ENCODE results near the gene IGLL5. TPM values are rescaled to one million over a fixed set of nuclear protein-coding genes. Genes with fewer than 3 reads are reported as not detected.

The IGLL5 gene
- total and polyA plus RNA-seq, 12 donors, result 0.43 to 24.7 (median 1.8) TPM; not detected in 6

GRCh38 chr22:22870577-22871404, 16.8 kb upstream of the IGLL5 start:
- H3K36me3 ChIP-seq (replicated peaks in 1 of 2), result no peaks in the 10 kb centered on the region
- 63 to 66% (median 64%) methylated on average over 7 to 8 of the region's 8 CpGs for WGBS, 4 donors
- DNase-seq, result peak in 1 of 7 donors; percentile 17
- no peak overlapping the region for H3K4me3 ChIP-seq
- H3K9me3 ChIP-seq (replicated peaks in 1 of 3), result no peaks in the 10 kb centered on the region
- intact Hi-C loops (cut with DNase I), result no loop called here
- H3K27me3 ChIP-seq, result no peaks in the 10 kb centered on the region
- no peak overlapping the region for H3K27ac ChIP-seq
- TF ChIP-seq POLR2A (IDR thresholded peaks at IDR 0.05), result no peak
- no peak for TF ChIP-seq CTCF (IDR thresholded peaks at IDR 0.05)
- H3K4me1 ChIP-seq (replicated peaks in 1 of 2), result no peaks in the 10 kb centered on the region

- intact Hi-C loops (cut with DNase I), result no loop called here
- H3K4me1 ChIP-seq (replicated peaks in 1 of 2), result no peaks in the 10 kb centered on the region
- no peaks in the 10 kb centered on the region for H3K9me3 ChIP-seq (replicated peaks in 1 of 3)
- peak in 1 of 7 donors; percentile 4 for DNase-seq
- no peaks in the 10 kb centered on the region for H3K27me3 ChIP-seq
- TF ChIP-seq POLR2A (IDR thresholded peaks at IDR 0.05) (no peak), CTCF (IDR thresholded peaks at IDR 0.05) (no peak)
- no peak overlapping the region for H3K4me3 ChIP-seq
- no peak overlapping the region for H3K27ac ChIP-seq
- WGBS, 4 donors, result 78 to 87% (median 83%) methylated on average over 10 of the region's 10 CpGs
- H3K36me3 ChIP-seq (replicated peaks in 1 of 2), result no peaks in the 10 kb centered on the region
Observed at GRCh38 chr22:22871536-22872278, 15.9 kb upstream of the IGLL5 start.

GRCh38 chr22:22872722-22873708, 14.6 kb upstream of the IGLL5 start:
- 70 to 82% (median 71%) methylated on average over 8 of the region's 8 CpGs for WGBS, 4 donors
- Histone ChIP-seq H3K4me3 (no peak overlapping the region), H3K27ac (no peak overlapping the region), H3K4me1 (replicated peaks in 1 of 2) (no peaks in the 10 kb centered on the region), H3K9me3 (replicated peaks in 1 of 3) (no peaks in the 10 kb centered on the region), H3K36me3 (replicated peaks in 1 of 2) (no peaks in the 10 kb centered on the region), H3K27me3 (no peaks in the 10 kb centered on the region)
- intact Hi-C loops (cut with DNase I), result no loop called here
- TF ChIP-seq CTCF (IDR thresholded peaks at IDR 0.05) (no peak), POLR2A (IDR thresholded peaks at IDR 0.05) (no peak)
- DNase-seq, result peak in 1 of 7 donors; percentile 23
